ENCODE data around the gene PRDX2.
"Not testable (repeated sequence)": the region's sequence is repeated elsewhere in the genome, so short reads cannot be mapped to it uniquely, and the experiment has no call there.

The PRDX2 gene

GRCh38 chr19:12800923-12801465 is 606 bp downstream of the PRDX2 start:
- H3K4me3 ChIP-seq (ENCODE audit: control insufficient read depth, low read depth, low read length): peak overlapping the region; percentile 86
- DNase-seq (ENCODE audit: low read depth): no peak
- TF ChIP-seq, protein P1, sequence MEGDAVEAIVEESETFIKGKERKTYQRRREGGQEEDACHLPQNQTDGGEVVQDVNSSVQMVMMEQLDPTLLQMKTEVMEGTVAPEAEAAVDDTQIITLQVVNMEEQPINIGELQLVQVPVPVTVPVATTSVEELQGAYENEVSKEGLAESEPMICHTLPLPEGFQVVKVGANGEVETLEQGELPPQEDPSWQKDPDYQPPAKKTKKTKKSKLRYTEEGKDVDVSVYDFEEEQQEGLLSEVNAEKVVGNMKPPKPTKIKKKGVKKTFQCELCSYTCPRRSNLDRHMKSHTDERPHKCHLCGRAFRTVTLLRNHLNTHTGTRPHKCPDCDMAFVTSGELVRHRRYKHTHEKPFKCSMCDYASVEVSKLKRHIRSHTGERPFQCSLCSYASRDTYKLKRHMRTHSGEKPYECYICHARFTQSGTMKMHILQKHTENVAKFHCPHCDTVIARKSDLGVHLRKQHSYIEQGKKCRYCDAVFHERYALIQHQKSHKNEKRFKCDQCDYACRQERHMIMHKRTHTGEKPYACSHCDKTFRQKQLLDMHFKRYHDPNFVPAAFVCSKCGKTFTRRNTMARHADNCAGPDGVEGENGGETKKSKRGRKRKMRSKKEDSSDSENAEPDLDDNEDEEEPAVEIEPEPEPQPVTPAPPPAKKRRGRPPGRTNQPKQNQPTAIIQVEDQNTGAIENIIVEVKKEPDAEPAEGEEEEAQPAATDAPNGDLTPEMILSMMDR (IDR thresholded peaks at IDR 0.05; ENCODE audit: control insufficient read depth, insufficient read depth, low read depth, low read length, missing control alignments): no peak

- H3K4me3 ChIP-seq (ENCODE audit: control insufficient read depth, low read depth, low read length): no peak overlapping the region
Observed at GRCh38 chr19:12800466-12800770, 1.2 kb downstream of the PRDX2 start.

DNA sequence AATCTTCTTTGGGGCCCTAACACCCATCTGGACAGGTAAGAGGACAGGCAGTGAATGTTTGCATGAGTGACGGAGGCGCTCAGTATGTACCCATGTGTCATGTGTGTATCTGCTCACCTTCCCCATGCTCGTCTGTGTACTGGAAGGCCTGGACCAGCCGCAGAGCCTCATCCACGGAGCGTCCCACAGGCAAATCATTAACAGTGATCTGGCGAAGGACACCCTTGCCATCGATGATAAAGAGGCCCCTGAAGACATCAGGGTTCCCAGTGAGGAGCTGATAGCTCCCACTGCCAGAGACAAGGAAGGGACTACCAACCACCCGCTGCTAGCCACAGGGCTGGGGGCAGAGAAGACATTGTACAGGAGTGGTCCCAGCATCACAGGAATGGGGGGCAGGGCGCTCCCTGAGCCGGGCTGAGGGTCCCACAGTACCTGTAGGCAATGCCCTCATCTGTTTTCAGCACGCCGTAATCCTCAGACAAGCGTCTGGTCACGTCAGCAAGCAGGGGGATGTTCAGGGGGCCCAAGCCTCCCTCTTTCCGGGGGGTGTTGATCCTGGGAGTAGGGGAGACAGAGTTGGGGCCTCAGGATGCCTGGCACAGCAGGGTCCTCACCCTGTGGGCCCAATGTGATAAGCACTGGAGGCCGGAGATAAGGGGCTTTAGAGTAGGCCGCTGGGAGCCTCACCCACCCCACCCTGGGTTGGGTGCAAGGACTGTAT is 1.7 kb downstream of the PRDX2 start:
- TF ChIP-seq, protein P1 (IDR thresholded peaks at IDR 0.05; ENCODE audit: control insufficient read depth, insufficient read depth, low read depth, low read length, missing control alignments): no peak
- no peak overlapping the region for H3K4me3 ChIP-seq (ENCODE audit: control insufficient read depth, low read depth, low read length)
- no peak for DNase-seq (ENCODE audit: low read depth)

More at GRCh38 chr19:12800466-12800770, 1.2 kb downstream of the PRDX2 start:
- no peak for DNase-seq (ENCODE audit: low read depth)
- TF ChIP-seq, protein P1 (IDR thresholded peaks at IDR 0.05; ENCODE audit: control insufficient read depth, insufficient read depth, low read depth, low read length, missing control alignments): no peak

- DNase-seq (ENCODE audit: low read depth): not testable (repeated sequence)
Observed at GRCh38 chr19:12797607-12798006, 4.0 kb downstream of the PRDX2 start.

GRCh38 chr19:12797141-12797587 is 4.4 kb downstream of the PRDX2 start:
- TF ChIP-seq, protein P1 (IDR thresholded peaks at IDR 0.05; ENCODE audit: control insufficient read depth, insufficient read depth, low read depth, low read length, missing control alignments): no peak
- no peak for DNase-seq (ENCODE audit: low read depth)
- no peak overlapping the region for H3K4me3 ChIP-seq (ENCODE audit: control insufficient read depth, low read depth, low read length)

More at GRCh38 chr19:12797607-12798006, 4.0 kb downstream of the PRDX2 start:
- H3K4me3 ChIP-seq (ENCODE audit: control insufficient read depth, low read depth, low read length): not testable (repeated sequence)

- H3K4me3 ChIP-seq (ENCODE audit: control insufficient read depth, low read depth, low read length): no peak overlapping the region
- no peak for DNase-seq (ENCODE audit: low read depth)
Observed at GRCh38 chr19:12796146-12797071, 5.2 kb downstream of the PRDX2 start.

More at GRCh38 chr19:12796146-12797071, 5.2 kb downstream of the PRDX2 start:
- TF ChIP-seq, protein P1 (IDR thresholded peaks at IDR 0.05; ENCODE audit: control insufficient read depth, insufficient read depth, low read depth, low read length, missing control alignments): peak; percentile 94

Measured in AG09309 (cell line).